H1 (cell line): ENCODE results near the gene CERT1. TPM values are rescaled to one million over a fixed set of nuclear protein-coding genes. Genes with fewer than 3 reads are reported as not detected.

ENCODE experiments used
- CTCF ChIA-PET: fragments of 300-600 bp; sonication (Branson Sonifier 250); formaldehyde crosslinking; loops from one replicate; lab custom pipeline; 2021; ENCODE audit not compliant: partially characterized antibody; lab: Charles Lee
- POLR2A ChIA-PET: fragments of 300-600 bp; sonication (Branson Sonifier 250); formaldehyde crosslinking; loops from one replicate; lab custom pipeline; 2021; ENCODE audit warnings: inconsistent platforms; ENCODE audit not compliant: partially characterized antibody; lab: Charles Lee
- DNase-seq, 2 experiments: peaks; one replicate each; pipeline versions ENCODE4 v3.0.0 to v3.0.0-alpha.2; 2010 to 2022; ENCODE audit warnings: low spot score in 2 of 2, low read depth in 1 of 2, mixed read lengths in 1 of 2
- FAIRE-seq: peaks from 2 replicates; lab custom pipeline; 2011; peaks lifted over from hg19 to GRCh38; lab: Jason Lieb, UNC
- H2AFZ ChIP-seq: 2 replicates; pipeline ENCODE4 v1.8.1; 2012; ENCODE audit warnings: low read length, inconsistent platforms
- H2AK5ac ChIP-seq: 2 replicates; pipeline ENCODE4 v1.6.1; 2013; ENCODE audit warnings: low read depth, low read length
- H2BK120ac ChIP-seq: replicated peaks from 2 replicates; pipeline ENCODE3; 2013; ENCODE audit warnings: low read depth, low read length, inconsistent platforms
- H2BK12ac ChIP-seq: 2 replicates; pipeline ENCODE4 v1.6.1; 2013; ENCODE audit warnings: low read depth, low read length
- H2BK15ac ChIP-seq: 2 replicates; pipeline ENCODE4 v1.6.1; 2013; ENCODE audit warnings: low read length
- H2BK20ac ChIP-seq: 2 replicates; pipeline ENCODE4 v1.6.1; 2013; ENCODE audit warnings: low read length
- H2BK5ac ChIP-seq: 2 replicates; pipeline ENCODE4 v1.6.1; 2013; ENCODE audit warnings: low read depth, low read length
- H3K14ac ChIP-seq: 2 replicates; pipeline ENCODE4 v1.6.1; 2013; ENCODE audit warnings: inconsistent platforms; ENCODE audit not compliant: insufficient read length
- H3K18ac ChIP-seq: 2 replicates; pipeline ENCODE4 v1.6.1; 2013; ENCODE audit warnings: low read length; ENCODE audit errors: extremely low read depth
- H3K23ac ChIP-seq: 2 replicates; pipeline ENCODE4 v1.6.1; 2013; ENCODE audit warnings: inconsistent platforms; ENCODE audit not compliant: insufficient read length
- H3K23me2 ChIP-seq: 2 replicates; pipeline ENCODE4 v1.6.1; 2013; ENCODE audit warnings: low read depth, low read length
- H3K27ac ChIP-seq: 2 replicates; pipeline ENCODE4 v1.6.1; 2011; ENCODE audit warnings: low read depth, low read length, inconsistent platforms
- H3K27me3 ChIP-seq, 4 experiments: replicated peaks in 1 of 4; 1 replicate in 1 of 4; 2 replicates in 3 of 4; pipeline versions ENCODE4 v1.6.1 to v1.8.1; 2011 to 2013; ENCODE audit warnings: low read length in 3 of 4, mild to moderate bottlenecking in 3 of 4, inconsistent platforms in 2 of 4, mixed read lengths in 2 of 4, moderate library complexity in 1 of 4; ENCODE audit not compliant: control insufficient read depth in 3 of 4, insufficient read depth in 3 of 4; ENCODE audit errors: extremely low read depth in 1 of 4
- H3K36me3 ChIP-seq, 4 experiments: 2 replicates each; pipeline versions ENCODE4 v1.6.1 to v1.8.1; 2011 to 2013; ENCODE audit warnings: mild to moderate bottlenecking in 4 of 4, low read length in 3 of 4, moderate library complexity in 2 of 4, control low read depth in 1 of 4, inconsistent platforms in 1 of 4; ENCODE audit not compliant: insufficient read depth in 4 of 4, control insufficient read depth in 2 of 4
- H3K4ac ChIP-seq: replicated peaks from 2 replicates; pipeline ENCODE3; 2013; ENCODE audit warnings: low read length, low read depth, mixed read lengths, inconsistent platforms; ENCODE audit not compliant: insufficient read length
- H3K4me1 ChIP-seq, 4 experiments: replicated peaks in 1 of 4; 1 replicate in 1 of 4; 2 replicates in 3 of 4; pipeline versions ENCODE4 v1.6.1 to v1.8.1; 2011 to 2013; ENCODE audit warnings: low read length in 3 of 4, inconsistent platforms in 2 of 4, mixed read lengths in 1 of 4; ENCODE audit not compliant: insufficient read depth in 4 of 4, control insufficient read depth in 3 of 4
- H3K4me2 ChIP-seq, 2 experiments: 2 replicates each; pipeline versions ENCODE4 v1.6.1 to v1.8.1; 2011 to 2013; ENCODE audit warnings: low read depth in 2 of 2, low read length in 2 of 2, control low read depth in 1 of 2, inconsistent platforms in 1 of 2, mild to moderate bottlenecking in 1 of 2; ENCODE audit not compliant: insufficient read depth in 1 of 2
- H3K4me3 ChIP-seq, 4 experiments: fragments of 200-600, 300-600 bp in 1 of 4; sonication (generic), shearing (Covaris generic), sonication (Bioruptor Twin) in 1 of 4; 2 replicates each; pipeline versions ENCODE4 v1.5.1 to v1.8.1; 2011 to 2016; ENCODE audit warnings: low read length in 4 of 4, low read depth in 3 of 4, control low read depth in 2 of 4, inconsistent platforms in 2 of 4, mild to moderate bottlenecking in 2 of 4, mixed read lengths in 1 of 4, moderate library complexity in 1 of 4; ENCODE audit not compliant: insufficient read depth in 2 of 4; ENCODE audit errors: extremely low read depth in 1 of 4
- H3K56ac ChIP-seq: replicated peaks from 2 replicates; pipeline ENCODE3; 2013; ENCODE audit warnings: low read depth, mild to moderate bottlenecking, mixed read lengths, low read length, inconsistent platforms; ENCODE audit not compliant: insufficient read length
- H3K79me1 ChIP-seq: 2 replicates; pipeline ENCODE4 v1.6.1; 2013; ENCODE audit warnings: low read depth, low read length, control low read depth
- H3K79me2 ChIP-seq, 2 experiments: 2 replicates each; pipeline versions ENCODE4 v1.6.1 to v1.8.1; 2012 to 2013; ENCODE audit warnings: low read length in 2 of 2, mild to moderate bottlenecking in 2 of 2, inconsistent platforms in 1 of 2; ENCODE audit not compliant: insufficient read depth in 2 of 2, control insufficient read depth in 1 of 2
- H3K9ac ChIP-seq, 4 experiments: replicated peaks in 1 of 4; 1 replicate in 1 of 4; 2 replicates in 3 of 4; pipeline versions ENCODE4 v1.6.1 to v1.8.1; 2011 to 2013; ENCODE audit warnings: low read depth in 3 of 4, low read length in 3 of 4, control low read depth in 2 of 4, mild to moderate bottlenecking in 2 of 4, moderate library complexity in 2 of 4, inconsistent platforms in 1 of 4; ENCODE audit errors: extremely low read depth in 1 of 4
- H3K9me3 ChIP-seq, 2 experiments: 2 replicates each; pipeline versions ENCODE4 v1.6.1 to v1.8.1; 2012 to 2013; ENCODE audit warnings: mild to moderate bottlenecking in 2 of 2, moderate library complexity in 2 of 2, control low read depth in 1 of 2, inconsistent platforms in 1 of 2, low read depth in 1 of 2, low read length in 1 of 2, mixed read lengths in 1 of 2; ENCODE audit not compliant: insufficient read depth in 2 of 2
- H4K20me1 ChIP-seq, 2 experiments: replicated peaks in 1 of 2; 2 replicates each; pipeline versions ENCODE3 to v1.8.1; 2011 to 2013; ENCODE audit warnings: inconsistent platforms in 2 of 2, low read length in 2 of 2, mild to moderate bottlenecking in 1 of 2; ENCODE audit not compliant: insufficient read depth in 2 of 2, control insufficient read depth in 1 of 2
- H4K5ac ChIP-seq: 2 replicates; pipeline ENCODE4 v1.6.1; 2013; ENCODE audit warnings: low read length, low read depth, mixed read lengths, inconsistent platforms; ENCODE audit not compliant: insufficient read length
- H4K8ac ChIP-seq: 2 replicates; pipeline ENCODE4 v1.8.0; 2013; ENCODE audit warnings: mild to moderate bottlenecking, moderate library complexity, low read length, inconsistent platforms; ENCODE audit not compliant: insufficient read depth; ENCODE audit errors: extremely low read depth
- H4K91ac ChIP-seq: replicated peaks from 2 replicates; pipeline ENCODE3; 2013; ENCODE audit warnings: low read length, mixed read lengths, inconsistent platforms; ENCODE audit not compliant: insufficient read length
- CREB1 ChIP-seq: IDR thresholded peaks from 2 replicates; pipeline ENCODE4 v1.6.1; 2012; ENCODE audit warnings: inconsistent platforms
- CTCF ChIP-seq, 3 experiments: IDR thresholded peaks; 1 replicate in 2 of 3; 2 replicates in 1 of 3; pipeline versions ENCODE4 v1.5.1 to v1.6.1; 2011; ENCODE audit warnings: low read length in 3 of 3, mild to moderate bottlenecking in 3 of 3, inconsistent platforms in 2 of 3, low read depth in 1 of 3, moderate library complexity in 1 of 3; ENCODE audit not compliant: insufficient read depth in 1 of 3; ENCODE audit errors: control extremely low read depth in 1 of 3
- KDM4A ChIP-seq: IDR thresholded peaks from one replicate; pipeline ENCODE4 v1.7.1; 2012; ENCODE audit warnings: low read depth, mild to moderate bottlenecking, moderate library complexity, low read length, inconsistent platforms; ENCODE audit not compliant: severe bottlenecking
- KDM5A ChIP-seq: fragments of 200-600 bp; IDR thresholded peaks from 2 replicates; pipeline ENCODE4 v1.7.1; 2012; ENCODE audit warnings: mild to moderate bottlenecking, low read length, inconsistent platforms, mixed read lengths
- NANOG ChIP-seq: IDR thresholded peaks from 2 replicates; pipeline ENCODE4 v1.6.1; 2011; ENCODE audit warnings: low read length, low read depth, mild to moderate bottlenecking, inconsistent platforms; ENCODE audit not compliant: insufficient read depth, poor library complexity, severe bottlenecking
- RAD21 ChIP-seq, 2 experiments: IDR thresholded peaks in 1 of 2; conservative IDR thresholded peaks in 1 of 2; 2 replicates each; pipeline ENCODE4 v1.6.1; 2011; ENCODE audit warnings: low read depth in 2 of 2, low read length in 2 of 2, improper control_type of control experiment in 1 of 2, inconsistent platforms in 1 of 2, mild to moderate bottlenecking in 1 of 2, moderate library complexity in 1 of 2
- SIN3A ChIP-seq, 2 experiments: IDR thresholded peaks in 1 of 2; conservative IDR thresholded peaks in 1 of 2; 2 replicates each; pipeline ENCODE4 v1.6.1; 2011 to 2012; ENCODE audit warnings: low read length in 2 of 2, improper control_type of control experiment in 1 of 2, low read depth in 1 of 2, mild to moderate bottlenecking in 1 of 2
- TAF7 ChIP-seq: optimal IDR thresholded peaks from 2 replicates; pipeline ENCODE3; 2011; ENCODE audit warnings: low read depth, mild to moderate bottlenecking, inconsistent platforms, low read length, moderate library complexity, borderline replicate concordance
- WGBS, 2 experiments: shearing (Covaris generic) in 1 of 2; methylation state at CpG; one replicate each; pipeline versions ENCODE4 v1.1.6 to v1.1.7; 2013 to 2015; ENCODE audit warnings: low lambda C conversion rate in 2 of 2, mixed read lengths in 2 of 2, inconsistent platforms in 1 of 2, low coverage in 1 of 2, missing lambda C conversion rate in 1 of 2; ENCODE audit not compliant: insufficient replicate concordance in 2 of 2, insufficient coverage in 1 of 2, insufficient read length in 1 of 2; ENCODE audit errors: extremely low coverage in 1 of 2, missing lambda C conversion rate in 1 of 2; 5-methylcytosine and 5-hydroxymethylcytosine counted together
- polyA plus RNA-seq, 7 experiments: library from polyadenylated mRNA; depleted of rRNA in 3 of 7; stranded (reverse) in 5 of 7; unstranded in 2 of 7; fragments of >200 nt in 5 of 7; fragments of 200-250 nt in 2 of 7; gene quantifications; 1 replicate in 5 of 7; 2 replicates in 1 of 7; 4 replicates in 1 of 7; pipeline versions ENCODE4 v1.2.1 to v1.2.3, GENCODE V29; 2011 to 2013; ENCODE audit warnings: missing spikeins in 2 of 7, mixed read lengths in 2 of 7
- total RNA-seq: library from RNA; stranded (reverse); fragmentation: NEBNext Ultra II Directional; extraction: Animal tissue kit (Norgen Biotek cat#: 25700); gene quantifications from 2 replicates; pipeline ENCODE4 v1.2.1, GENCODE V29; 2021

The CERT1 gene
- total and polyA plus RNA-seq, 2 of the 8 experiments (the other 6 are each of a cell fraction or from before 2014, with no cell fraction given), result 7.8 to 55.3 TPM

- Histone ChIP-seq H3K9ac (peak overlapping the region; percentile 55 to 90 (median 74)), H3K27ac (peak overlapping the region; percentile 78), H2BK120ac (peak overlapping the region; percentile 52), H2AK5ac (no peak overlapping the region), H3K27me3 (no peaks in the 10 kb centered on the region), H2BK15ac (peak overlapping the region; percentile 82; the same call in 1 of the 2 replicates), H3K23me2 (peaks cover 4% of the 10 kb centered on the region), H3K4me2 (peak overlapping the region; percentile 81 to 98), H3K79me2 (peaks cover 31 to 39% of the 10 kb centered on the region in 2 experiments), H3K56ac (peak overlapping the region; percentile 43), H4K8ac (no peak overlapping the region), H3K79me1 (no peaks in the 10 kb centered on the region), H3K18ac (peak overlapping the region; percentile 88), H2BK12ac (peak overlapping the region; percentile 52), H3K9me3 (no peaks in the 10 kb centered on the region; a peak in 1 of 4 replicates), H4K5ac (peak overlapping the region; percentile 78), H4K20me1 (peaks cover 14 to 15% of the 10 kb centered on the region in 2 experiments), H3K4me3 (peak overlapping the region; percentile 45 to 84 (median 66)), H2BK20ac (no peak overlapping the region), H3K14ac (no peak overlapping the region), H2BK5ac (peak overlapping the region; percentile 98), H4K91ac (peak overlapping the region; percentile 70), H3K4ac (peak overlapping the region; percentile 46), H3K4me1 (peaks cover 0 to 3% (median 2%) of the 10 kb centered on the region in 4 experiments; a peak in 3 of 7 replicates), H3K36me3 (peaks cover 0 to 12% (median 3%) of the 10 kb centered on the region in 4 experiments; a peak in 4 of 8 replicates), H2AFZ (peak overlapping the region; percentile 82), H3K23ac (no peak overlapping the region)
- POLR2A ChIA-PET, result interaction anchor here (1.0 to 1.9 kb wide), 6 partner anchors 13 to 276 kb away, joined by 3 to 14 read pairs (median 4); partner anchors contain the start of gene ANKRD31
- peak; percentile 24 for FAIRE-seq
- WGBS, 2 experiments, result 21 to 100% methylated on average over 1 to 12 of the region's 12 CpGs
- CTCF ChIA-PET, result interaction anchor here (1.0 to 1.6 kb wide), 8 partner anchors 15 to 313 kb away, joined by 3 to 11 read pairs (median 4); partner anchors contain the start of gene ANKRD31
- no peak for DNase-seq
- TF ChIP-seq CREB1 (no peak), CTCF (IDR thresholded peaks at IDR 0.05; ENCODE audit: control extremely low read depth in 1 of 3, insufficient read depth in 1 of 3, low read depth in 1 of 3, low read length in 3 of 3) (peak in 1 of 3 experiments; percentile 21; a peak in 1 of 4 replicates), NANOG (no peak), KDM4A (peak; percentile 40), KDM5A (no peak), SIN3A (conservative IDR thresholded peaks at IDR 0.05 in 1 of 2, IDR thresholded peaks at IDR 0.05 in 1 of 2; ENCODE audit: low read depth in 1 of 2, low read length in 2 of 2) (no peak; a peak in 1 of 4 replicates), TAF7 (no peak), RAD21 (IDR thresholded peaks at IDR 0.05 in 1 of 2, conservative IDR thresholded peaks at IDR 0.05 in 1 of 2; ENCODE audit: low read depth in 2 of 2, low read length in 2 of 2) (peak; percentile 9 to 23; a peak in 2 of 4 replicates)
Measured at GRCh38 chr5:75335952-75336614, 175.3 kb downstream of the CERT1 start.
